LNCaP clone FGC (cell line): ENCODE data around the gene GMPR.
"Not testable (repeated sequence)": the region's sequence is repeated elsewhere in the genome, so short reads cannot be mapped to it uniquely, and the experiment has no call there.

Source experiments
- DNase-seq: peaks from one replicate; pipeline ENCODE4 v3.0.0-alpha.2; 2011; ENCODE audit warnings: low read depth
- H3K4me3 ChIP-seq: 2 replicates; pipeline ENCODE4 v1.5.1; 2011; ENCODE audit warnings: mild to moderate bottlenecking, low read depth, low read length, control low read depth
- CTCF ChIP-seq: IDR thresholded peaks from 2 replicates; pipeline ENCODE4 v1.5.1; 2012; ENCODE audit warnings: mild to moderate bottlenecking; ENCODE audit not compliant: control insufficient read depth, insufficient read depth; ENCODE audit errors: extremely low read depth

Gene GMPR

GRCh38 chr6:16209539-16209938 lies 28.8 kb upstream of the GMPR start:
- DNase-seq = no peak
- H3K4me3 ChIP-seq = no peak overlapping the region
- no peak for TF ChIP-seq CTCF

- DNase-seq = no peak
- no peak overlapping the region for H3K4me3 ChIP-seq
- TF ChIP-seq CTCF = no peak
These were observed 26.1 kb upstream of the GMPR start for GRCh38 chr6:16212276-16212675.

- no peak for TF ChIP-seq CTCF
- DNase-seq = no peak
- H3K4me3 ChIP-seq = no peak overlapping the region
These were observed 21.8 kb upstream of the GMPR start for GRCh38 chr6:16216501-16217155.

GRCh38 chr6:16217156-16217721 lies 21.1 kb upstream of the GMPR start:
- no peak overlapping the region for H3K4me3 ChIP-seq
- no peak for TF ChIP-seq CTCF
- no peak for DNase-seq

- no peak for TF ChIP-seq CTCF
These were observed 15.6 kb upstream of the GMPR start for GRCh38 chr6:16222826-16223225.

GRCh38 chr6:16223362-16223761 lies 15.0 kb upstream of the GMPR start:
- no peak for TF ChIP-seq CTCF
- no peak overlapping the region for H3K4me3 ChIP-seq
- no peak for DNase-seq

More at GRCh38 chr6:16222826-16223225, 15.6 kb upstream of the GMPR start:
- H3K4me3 ChIP-seq = no peak overlapping the region
- DNase-seq = no peak

- TF ChIP-seq CTCF = no peak
- DNase-seq = no peak
- no peak overlapping the region for H3K4me3 ChIP-seq
These were observed 14.0 kb upstream of the GMPR start for GRCh38 chr6:16224409-16224808.

GRCh38 chr6:16225062-16225731 lies 13.2 kb upstream of the GMPR start:
- not testable (repeated sequence) for DNase-seq, H3K4me3 ChIP-seq

- not testable (repeated sequence) for H3K4me3 ChIP-seq, DNase-seq
These were observed 12.0 kb upstream of the GMPR start for GRCh38 chr6:16226117-16227047.
